Stimulated activated CD8-positive, alpha-beta memory T cell treated with anti-CD3 and anti-CD28 coated beads, Interleukin-7, amount 100 ng/mL, for 48 hours (primary cell): Measurements from ENCODE around the gene PRICKLE1.

ENCODE experiments used
- DNase-seq, 2 donors: peaks; one replicate each; pipeline ENCODE4 v3.0.0-alpha.2; 2020; ENCODE audit warnings: low read depth in 1 of 2; ENCODE audit errors: extremely low read depth in 1 of 2

The PRICKLE1 gene

DNA sequence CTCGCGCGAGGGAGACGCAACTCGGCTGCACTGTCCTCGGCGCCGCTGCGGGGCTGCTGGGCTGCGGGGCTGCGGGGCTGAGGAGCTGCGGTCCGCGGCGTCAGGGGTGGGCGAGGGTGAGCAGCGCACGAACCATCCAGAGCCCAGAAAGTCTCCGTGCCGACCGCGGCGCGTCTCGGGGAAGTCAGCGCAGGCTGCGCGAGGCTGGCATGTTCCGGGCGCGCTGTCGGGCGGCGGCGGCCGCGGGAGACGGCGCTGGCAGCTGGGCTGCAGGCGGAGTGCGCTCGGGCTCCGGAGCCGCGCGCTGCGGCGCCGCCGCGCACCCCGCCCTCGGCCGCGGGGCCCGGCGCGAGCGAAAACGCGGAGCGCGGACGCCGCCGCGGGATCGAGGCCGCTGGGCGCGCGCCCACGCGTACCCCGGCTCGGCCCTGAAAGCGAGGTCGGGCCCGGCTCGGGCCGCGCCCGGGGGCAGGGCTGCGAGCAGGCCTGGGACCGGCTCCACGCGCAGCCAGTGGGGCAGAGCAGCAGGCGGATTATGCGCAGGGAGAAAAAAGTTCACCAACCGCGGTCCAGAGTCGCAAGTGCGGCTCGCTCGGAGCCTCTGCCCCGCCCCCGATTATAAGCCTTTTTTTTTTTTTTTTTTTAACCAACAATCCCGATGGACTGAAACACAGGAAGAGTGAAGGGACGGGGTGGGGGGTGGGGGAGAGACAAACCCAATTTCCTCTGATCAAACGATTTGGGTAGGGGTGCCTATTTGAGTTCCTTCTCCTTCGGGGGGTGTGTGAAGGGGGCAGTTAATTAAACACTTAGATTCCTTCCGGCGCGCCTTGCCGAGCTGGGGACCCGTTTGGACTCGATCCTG is at the start of gene PRICKLE1:
PRICKLE1 (minus strand) TSS at position 282 of the 865 bp plus-strand sequence. CDS start 117,230 bp downstream, outside the sequence.
- no peak for DNase-seq

DNA sequence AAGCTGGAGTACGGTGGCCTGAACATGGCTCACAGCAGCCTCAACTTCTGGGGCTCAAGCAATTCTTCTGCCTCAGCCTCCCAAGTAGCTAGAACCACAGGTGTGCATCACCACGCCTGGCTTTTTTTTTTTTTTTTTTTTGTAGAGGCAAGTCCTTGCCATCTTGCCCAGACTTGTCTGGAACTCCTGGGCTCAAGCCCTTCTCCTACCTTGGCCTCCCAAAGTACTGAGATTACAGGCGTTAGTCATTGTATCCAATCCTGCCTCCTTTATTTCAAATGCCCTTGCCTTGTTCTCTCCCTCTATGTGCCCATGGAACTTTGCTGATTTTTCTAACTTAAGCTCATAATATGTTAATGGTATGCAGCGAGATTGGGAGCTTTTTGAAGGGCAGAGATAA is 49.2 kb upstream of the PRICKLE1 start:
- DNase-seq = no peak

DNA sequence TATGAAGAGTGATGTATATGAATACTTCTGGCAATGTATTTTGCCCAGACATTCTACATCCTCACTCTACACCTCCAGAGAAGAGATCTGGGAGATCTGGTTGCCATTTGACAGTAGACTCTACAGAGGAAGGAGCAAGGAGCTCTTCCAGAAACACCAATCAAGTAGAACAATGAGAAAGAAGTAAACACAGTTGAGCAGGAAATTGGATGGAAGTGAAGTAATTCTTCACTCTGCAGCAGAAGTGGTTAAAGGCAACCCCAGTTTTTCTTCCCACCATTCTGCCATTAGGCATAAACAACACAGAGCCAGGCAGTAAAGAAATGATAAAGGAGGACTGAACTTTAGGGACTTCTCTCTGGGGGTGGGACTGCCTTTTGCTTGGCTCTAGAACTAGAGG is 48.5 kb upstream of the PRICKLE1 start:
- no peak for DNase-seq

DNA sequence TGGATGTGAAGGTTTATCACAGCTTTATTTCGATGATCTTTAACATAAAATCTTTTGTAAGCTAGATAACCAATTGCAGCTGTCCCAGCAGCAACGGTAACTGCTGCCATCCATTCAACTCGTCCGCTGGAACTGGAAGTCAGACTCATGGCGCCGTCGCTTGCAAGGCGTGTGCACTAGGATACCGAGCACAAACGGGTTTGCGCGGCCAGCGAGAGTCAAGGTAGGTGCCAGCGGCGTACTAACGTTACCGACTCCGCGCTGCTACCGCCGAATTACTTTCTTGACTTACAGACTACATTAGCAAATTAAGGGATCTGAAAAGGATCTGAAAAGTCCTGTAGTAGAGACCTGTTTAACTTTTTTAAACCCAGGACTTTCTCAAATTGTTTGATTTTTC is 47.4 kb upstream of the PRICKLE1 start:
- no peak for DNase-seq

DNA sequence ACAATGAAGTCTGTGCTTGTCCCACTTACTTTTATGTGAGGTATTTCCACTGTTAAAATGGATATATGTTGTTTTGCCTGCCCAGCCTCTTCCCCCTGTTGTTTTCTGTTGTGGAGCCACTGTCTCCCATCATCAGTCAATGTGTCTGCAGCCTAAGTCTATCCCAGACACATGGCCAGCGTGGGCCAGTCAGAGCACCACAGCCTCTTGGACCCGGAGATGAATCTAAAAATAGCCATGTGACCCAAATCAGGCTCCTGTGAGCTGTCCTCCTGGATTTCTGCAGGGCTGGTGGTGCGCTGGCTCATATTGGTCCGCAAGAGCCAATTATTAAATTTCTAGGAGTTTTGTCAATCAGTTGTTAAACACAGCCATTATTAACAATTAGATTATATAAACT is 44.0 kb upstream of the PRICKLE1 start:
- DNase-seq = no peak

DNA sequence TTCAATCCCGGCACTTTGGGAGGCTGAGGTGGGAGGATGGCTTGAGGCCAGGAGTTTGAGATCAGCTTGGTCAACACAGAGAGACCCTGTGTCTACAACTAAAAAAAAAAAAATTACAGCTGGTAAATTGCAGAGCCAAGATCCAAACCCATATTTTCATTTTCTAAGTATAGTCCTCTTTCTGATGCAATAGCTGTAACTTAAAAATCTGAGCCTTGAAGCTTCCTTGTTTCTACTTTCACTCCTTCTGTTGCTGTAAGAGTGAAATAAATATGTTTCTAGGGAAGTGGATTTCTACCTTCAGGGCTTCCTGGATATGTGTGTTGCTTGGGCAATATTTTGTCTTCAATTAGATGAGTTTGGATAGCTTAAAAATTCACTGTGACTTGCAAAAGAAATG is 42.0 kb upstream of the PRICKLE1 start:
- DNase-seq = no peak

DNA sequence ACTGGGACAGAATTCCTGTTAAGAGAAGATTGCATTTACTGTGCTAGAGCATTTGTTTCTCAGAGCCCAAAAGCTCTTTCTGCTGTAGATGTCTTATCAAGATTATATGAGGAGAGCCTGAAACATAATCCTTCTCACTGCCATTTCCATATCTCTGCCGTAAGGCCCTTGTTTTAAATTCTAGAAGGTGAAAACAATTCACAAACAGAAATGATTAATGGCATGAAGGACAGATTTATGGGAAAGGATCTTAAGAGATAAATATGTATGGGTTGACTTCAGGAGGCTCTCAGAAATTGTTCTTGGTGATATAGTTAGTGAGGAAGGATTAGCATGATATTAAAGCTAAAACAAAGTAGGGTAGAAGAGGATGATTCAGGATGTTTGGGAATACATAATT is 40.8 kb upstream of the PRICKLE1 start:
- DNase-seq = no peak

DNA sequence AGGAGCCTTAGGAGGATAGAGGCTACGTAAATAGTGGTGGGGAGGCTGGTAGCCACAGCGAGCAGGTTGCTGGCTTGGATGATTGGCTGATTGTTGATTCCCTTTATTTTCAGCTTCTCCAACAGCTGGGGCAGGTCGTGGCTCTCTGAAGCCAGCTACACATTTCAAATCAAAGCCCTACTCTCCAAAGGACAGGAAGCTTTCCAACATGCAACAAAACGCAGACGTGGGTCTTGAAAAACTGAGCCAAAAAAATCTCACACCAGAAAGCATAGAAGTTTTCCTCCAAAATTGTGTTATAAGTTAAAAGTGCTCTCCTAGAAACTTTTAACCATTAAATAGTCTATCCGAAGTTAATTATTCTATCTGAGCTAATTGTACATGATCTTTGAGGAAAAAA is 37.6 kb upstream of the PRICKLE1 start:
- no peak for DNase-seq

DNA sequence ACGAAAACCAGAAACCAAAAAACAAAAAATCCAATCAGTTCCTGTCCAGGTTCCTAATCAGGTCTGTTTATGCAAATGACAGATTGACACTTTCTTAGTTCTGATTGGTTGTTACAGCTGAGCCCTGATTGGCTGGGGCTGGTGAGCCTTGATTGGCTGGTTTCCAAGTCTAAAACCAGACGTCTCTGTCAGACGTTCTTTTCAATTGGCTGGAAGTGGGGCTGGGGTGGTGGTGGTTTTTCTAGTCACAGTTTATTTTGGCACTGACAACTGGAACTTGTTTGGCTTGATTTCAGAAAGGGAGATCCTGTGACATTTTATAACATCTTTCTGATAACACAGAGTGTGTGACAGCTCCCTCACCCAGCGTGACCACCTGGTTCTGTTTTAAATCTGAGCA is 36.1 kb upstream of the PRICKLE1 start:
- no peak for DNase-seq

DNA sequence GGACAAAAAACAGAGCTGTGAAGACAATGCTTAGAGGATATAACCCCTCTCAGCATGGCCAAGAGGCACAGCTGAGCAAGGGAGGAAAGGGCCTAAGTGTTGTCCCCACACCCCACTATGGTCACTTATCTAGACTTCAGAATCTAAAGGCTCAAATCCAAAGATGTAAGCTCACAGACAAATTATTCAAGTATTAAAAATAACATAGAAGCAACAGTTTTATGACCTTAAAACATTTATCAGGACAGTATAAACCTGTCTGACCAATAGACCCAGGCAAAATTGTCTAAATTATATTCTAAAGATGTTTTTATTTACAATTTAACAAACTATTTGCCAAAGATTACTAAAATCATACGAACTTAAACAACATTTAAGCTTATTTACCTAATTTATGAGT is 28.1 kb upstream of the PRICKLE1 start:
- no peak for DNase-seq

DNA sequence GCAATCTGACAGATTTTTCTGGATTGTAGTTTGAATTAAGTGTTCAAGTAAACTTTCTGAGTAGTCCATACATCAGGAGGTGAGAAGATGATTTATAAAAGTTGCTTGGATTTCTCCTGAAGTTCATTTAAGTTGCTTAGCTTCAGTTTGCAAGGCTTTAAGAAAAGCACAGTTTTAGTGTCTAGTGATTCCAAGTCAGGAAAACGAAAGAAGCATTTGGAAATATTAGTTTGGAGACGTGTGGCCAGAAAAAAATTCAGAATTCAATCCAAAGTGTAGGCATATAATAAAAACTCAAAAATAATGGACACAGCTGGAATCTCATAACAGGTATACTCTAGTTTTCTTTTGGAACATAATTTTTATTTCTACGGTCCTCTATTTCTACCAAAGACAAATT is 25.5 kb upstream of the PRICKLE1 start:
- DNase-seq = no peak

DNA sequence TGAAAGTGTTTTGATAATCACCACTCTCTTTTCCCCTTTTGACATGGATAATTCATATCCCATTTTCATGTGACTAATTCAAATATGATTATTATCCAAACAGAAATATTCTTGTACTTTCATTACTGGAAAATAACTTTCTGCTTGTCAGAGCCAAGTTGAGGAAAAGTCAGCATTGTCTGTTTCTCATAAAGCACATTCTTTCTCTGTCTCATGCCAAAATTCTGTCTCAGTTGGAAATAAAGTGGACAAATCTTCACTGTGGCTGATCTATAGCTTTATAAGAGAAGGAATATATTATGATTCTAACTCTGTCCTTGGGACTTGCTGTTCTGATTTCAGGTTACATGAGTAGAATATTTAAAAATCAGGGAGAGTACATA is 22.7 kb upstream of the PRICKLE1 start:
- DNase-seq = no peak

DNA sequence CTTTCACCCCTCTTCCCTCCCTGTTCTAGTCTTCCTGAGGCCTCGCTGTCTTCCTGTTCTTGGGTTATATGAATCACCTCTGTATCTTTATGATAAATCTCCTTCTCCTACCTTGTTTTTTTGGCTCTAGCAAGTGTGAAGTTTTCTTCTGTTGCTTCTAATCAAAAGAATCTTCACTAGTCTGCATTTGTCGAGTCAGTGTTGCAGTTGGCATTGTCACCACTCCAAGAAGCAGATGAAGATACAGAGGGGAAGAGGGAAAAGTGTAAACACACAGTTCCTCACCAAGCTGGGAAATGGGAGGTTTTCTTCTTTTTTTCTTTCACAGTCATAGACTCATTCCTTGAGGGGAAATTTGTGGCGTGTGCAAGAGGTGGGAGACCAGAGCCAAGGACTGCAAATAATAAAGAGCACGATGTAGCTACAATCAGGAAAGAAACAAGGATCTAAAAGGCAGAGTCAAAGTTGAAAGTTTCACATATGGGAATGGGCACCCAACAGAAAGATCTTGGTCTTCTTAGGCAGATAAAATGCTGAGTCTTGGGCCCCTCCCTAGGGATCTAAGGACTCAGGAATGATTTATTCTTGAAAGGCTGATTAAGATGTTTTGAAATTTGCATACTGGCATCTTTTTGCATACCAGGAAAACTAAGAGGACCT is 22.2 kb upstream of the PRICKLE1 start:
- no peak for DNase-seq

DNA sequence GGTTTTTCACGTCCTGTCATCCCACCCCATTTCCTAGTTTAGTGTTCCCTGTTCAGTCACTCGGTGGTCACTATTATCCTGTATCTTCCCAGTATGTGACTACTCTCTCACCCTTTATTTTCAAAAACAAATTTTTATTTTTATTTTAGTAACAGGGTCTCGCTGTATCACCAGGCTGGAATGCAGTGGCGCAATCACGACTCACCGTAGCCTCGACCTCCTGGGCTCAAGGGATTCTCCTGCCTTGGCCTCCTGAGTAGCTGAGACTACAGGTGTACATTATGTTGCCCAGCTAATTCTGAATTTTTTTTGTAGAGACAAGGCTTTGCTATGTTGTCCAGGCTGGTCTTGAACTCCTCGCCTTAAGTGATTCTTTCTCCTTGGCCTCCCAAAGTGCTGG is 20.1 kb upstream of the PRICKLE1 start:
- DNase-seq = no peak

DNA sequence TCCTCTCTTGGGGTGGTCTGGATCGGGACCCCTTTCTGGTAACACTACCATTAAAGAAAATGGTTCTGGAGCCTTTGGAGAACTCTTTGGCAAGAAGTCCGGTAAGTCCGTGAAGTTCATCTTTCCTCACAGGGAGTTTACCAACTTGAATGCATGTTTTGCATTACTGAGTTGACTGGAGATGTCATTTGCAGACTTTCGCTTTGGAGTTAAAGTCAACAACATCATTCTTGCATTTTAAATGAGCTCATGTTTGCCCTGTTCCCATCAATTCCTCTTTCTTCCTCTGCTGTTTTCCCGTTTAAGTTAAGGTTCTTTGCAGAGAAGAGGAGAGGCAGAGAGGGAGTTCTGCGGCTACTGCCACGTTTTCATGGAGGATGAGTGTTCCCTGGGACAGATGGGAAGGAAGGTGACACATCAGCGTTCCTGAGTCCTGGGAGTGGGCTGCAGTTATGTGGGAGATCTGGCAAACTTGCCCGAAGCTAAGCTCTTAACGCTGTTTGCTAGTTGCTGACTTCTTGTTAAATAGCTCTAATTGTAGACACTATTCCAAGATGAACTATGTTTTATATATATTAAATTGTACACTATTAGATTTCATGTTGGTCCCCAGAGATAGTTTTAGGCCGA is 18.8 kb upstream of the PRICKLE1 start:
- DNase-seq = no peak

DNA sequence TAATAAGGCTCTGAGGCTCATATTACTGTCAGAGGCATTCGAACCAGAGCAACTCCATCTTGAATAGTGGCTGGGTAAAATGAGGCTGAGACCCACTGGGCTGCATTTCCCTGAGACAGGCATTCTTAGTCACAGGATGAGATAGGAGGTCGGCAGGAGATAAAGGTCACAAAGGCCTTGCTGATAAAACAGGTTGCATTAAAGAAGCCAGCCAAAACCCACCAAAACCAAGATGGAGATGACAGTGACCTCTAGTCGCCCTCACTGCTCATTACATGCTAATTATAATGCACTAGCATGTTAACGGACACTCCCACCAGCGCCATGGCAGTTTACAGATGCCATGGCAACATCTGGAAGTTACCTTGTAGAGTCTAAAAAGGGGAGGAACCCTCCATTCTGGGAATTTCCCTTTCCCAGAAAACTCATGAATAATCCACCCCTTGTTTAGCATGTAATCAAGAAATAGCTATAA is 18.1 kb upstream of the PRICKLE1 start:
- DNase-seq = no peak

DNA sequence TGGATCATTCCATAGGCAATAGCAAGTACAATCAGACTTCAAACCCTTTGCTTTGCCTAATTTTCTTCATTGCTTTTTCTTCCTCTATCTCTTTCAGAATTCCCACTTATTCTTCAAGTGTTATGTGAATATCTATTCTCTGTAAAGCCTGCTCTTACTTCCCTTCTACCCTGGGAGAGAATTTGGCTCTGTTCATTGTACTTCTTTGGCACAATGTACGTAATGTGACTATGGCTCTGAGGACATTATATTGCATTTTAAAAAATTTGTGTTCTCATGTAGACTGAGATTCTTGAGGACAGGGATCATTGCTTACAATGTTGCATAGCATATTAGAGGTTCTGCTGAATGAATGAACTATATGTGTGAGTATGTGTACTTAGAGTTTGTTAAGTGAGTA is 16.9 kb upstream of the PRICKLE1 start:
- DNase-seq = no peak

DNA sequence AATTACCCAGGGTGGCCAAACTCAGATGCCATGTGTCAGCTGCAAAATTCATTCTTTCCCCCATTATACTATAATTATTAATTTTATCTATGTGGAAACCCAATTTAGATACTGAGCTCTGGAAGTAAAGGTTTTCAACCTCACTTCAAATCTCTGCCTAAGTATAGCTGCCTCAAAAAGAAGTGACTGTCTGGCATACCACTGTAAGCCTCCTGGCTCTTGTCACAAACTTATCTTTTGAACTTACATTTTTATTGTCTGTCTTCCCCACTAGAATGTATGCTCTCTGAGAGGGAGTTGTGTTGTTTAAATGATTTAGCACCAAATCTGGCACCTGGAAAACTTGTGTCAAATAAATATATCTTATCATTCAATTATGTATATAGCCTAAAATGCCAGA is 16.1 kb upstream of the PRICKLE1 start:
- no peak for DNase-seq

DNA sequence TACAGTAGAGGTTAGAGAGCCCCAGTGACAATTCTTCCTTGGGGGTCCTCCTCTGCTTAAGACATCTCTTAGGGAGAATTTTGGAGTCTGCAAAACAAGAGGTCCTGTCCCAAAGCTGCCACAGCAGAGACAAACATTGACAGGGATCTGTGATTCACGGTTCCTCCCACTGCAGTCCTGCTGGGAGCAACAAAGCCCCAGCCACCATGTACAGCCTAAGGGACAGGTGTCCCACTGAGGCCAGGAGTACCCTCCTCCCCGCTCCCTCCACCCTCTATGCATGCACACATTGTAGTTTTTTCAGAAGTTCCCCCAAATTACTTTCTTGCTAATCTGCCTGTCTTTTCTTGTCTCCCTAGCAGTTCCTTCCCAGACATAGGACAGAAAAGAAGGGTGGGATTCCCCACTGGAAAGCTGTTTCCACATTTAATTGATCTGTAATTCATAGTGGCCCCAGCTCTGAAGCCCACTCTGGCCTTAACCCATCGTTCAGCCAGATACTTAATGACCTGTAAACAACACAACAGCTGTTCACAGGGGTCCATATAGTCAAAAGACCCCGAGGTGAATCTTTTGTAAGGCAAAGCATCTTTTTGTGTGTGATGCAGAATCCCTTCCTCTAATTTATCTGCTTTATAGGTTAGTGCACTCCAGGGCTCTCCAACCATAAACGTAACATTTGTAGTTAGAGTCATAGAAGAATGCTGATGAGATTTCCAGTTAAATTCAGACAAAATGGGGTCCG is 13.9 kb upstream of the PRICKLE1 start:
- DNase-seq = no peak

DNA sequence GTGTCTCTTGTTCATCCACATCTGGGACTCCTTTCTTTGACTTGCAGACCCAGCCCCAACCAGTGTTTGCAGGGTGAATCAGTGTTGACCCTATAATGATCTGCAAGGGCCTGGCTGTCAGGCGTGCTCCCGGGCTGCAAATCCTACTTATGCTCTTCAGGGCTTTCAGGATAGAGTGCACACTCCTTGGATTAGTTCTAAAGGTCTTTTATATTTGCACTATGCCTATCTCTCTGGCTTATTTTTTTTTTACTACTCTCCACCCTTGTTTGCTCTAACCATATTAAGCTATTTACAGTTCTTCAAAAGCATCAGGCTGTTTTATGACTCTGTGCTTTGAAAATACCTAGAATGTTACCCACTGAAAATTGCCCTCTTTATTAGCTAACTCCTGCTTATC is 4.3 kb upstream of the PRICKLE1 start:
- no peak for DNase-seq

DNA sequence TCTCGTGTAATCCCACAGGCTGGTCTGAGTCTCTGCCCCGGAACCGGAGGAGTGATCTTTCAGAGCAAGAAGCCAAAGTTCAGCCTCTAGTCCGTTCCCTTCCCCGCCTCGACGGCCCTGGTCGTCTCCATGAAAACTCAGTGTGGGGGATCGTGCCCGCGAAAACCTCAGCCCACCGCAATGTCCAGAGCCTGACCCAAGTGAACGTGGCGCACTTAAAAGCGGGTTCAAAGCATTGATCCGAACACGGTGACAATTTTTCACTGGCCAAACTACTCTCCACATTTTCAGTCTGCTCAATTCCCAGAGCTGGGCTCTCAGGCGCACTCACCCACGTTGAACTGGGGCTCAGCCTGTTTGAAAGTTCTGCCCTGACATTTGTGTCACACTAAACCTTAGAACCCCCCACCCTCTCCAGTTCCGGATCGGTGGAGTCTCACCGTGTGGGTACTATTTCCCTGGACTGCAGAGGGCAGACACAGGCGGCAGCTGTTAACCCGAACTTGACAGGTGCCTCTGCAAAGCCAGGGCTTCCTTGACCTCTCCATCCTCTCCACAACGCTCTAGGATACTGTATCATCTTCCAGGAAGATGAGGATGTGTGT is 886 bp upstream of the PRICKLE1 start:
- no peak for DNase-seq
